NT2/D1 (cell line): Measurements from ENCODE around the gene DEPDC4.

Experiments
- DNase-seq: peaks from one replicate; pipeline ENCODE4 v3.0.0-alpha.2; 2011; ENCODE audit warnings: low read depth, low spot score
- H3K27me3 ChIP-seq: 2 replicates; pipeline ENCODE4 v1.6.0; 2011; ENCODE audit warnings: mild to moderate bottlenecking; ENCODE audit not compliant: insufficient read length, insufficient read depth
- H3K36me3 ChIP-seq: 2 replicates; pipeline ENCODE4 v1.6.1; 2011; ENCODE audit warnings: mild to moderate bottlenecking, low read length, mixed read lengths; ENCODE audit not compliant: insufficient read depth, insufficient read length
- H3K4me1 ChIP-seq: 2 replicates; pipeline ENCODE4 v1.5.1; 2011; ENCODE audit not compliant: insufficient read depth, insufficient read length
- H3K4me3 ChIP-seq: 2 replicates; pipeline ENCODE4 v1.5.1; 2011; ENCODE audit warnings: low read depth; ENCODE audit not compliant: insufficient read length
- H3K9ac ChIP-seq: 2 replicates; pipeline ENCODE4 v1.6.0; 2011; ENCODE audit warnings: low read depth; ENCODE audit not compliant: insufficient read length
- H3K9me3 ChIP-seq: 2 replicates; pipeline ENCODE4 v1.5.1; 2011; ENCODE audit warnings: mild to moderate bottlenecking, low read length; ENCODE audit not compliant: insufficient read depth
- SUZ12 ChIP-seq: IDR thresholded peaks from 2 replicates; pipeline ENCODE4 v1.6.1; 2011; ENCODE audit not compliant: insufficient read length, insufficient read depth; ENCODE audit errors: extremely low read depth
- YY1 ChIP-seq: IDR thresholded peaks from 2 replicates; pipeline ENCODE4 v1.6.1; 2011; ENCODE audit not compliant: insufficient read length, insufficient read depth
- ZNF274 ChIP-seq: IDR thresholded peaks from 2 replicates; pipeline ENCODE4 v1.6.1; 2011; ENCODE audit warnings: mild to moderate bottlenecking, low read depth, low read length

DEPDC4 gene

GRCh38 chr12:100258127-100258526 lies 8.8 kb downstream of the DEPDC4 start:
- Histone ChIP-seq H3K4me1 (no peaks in the 10 kb centered on the region), H3K27me3 (no peaks in the 10 kb centered on the region), H3K9me3 (no peaks in the 10 kb centered on the region), H3K4me3 (no peak overlapping the region), H3K9ac (no peak overlapping the region), H3K36me3 (peaks cover 10% of the 10 kb centered on the region)
- TF ChIP-seq SUZ12 (no peak), YY1 (no peak), ZNF274 (no peak)
- no peak for DNase-seq

DNA sequence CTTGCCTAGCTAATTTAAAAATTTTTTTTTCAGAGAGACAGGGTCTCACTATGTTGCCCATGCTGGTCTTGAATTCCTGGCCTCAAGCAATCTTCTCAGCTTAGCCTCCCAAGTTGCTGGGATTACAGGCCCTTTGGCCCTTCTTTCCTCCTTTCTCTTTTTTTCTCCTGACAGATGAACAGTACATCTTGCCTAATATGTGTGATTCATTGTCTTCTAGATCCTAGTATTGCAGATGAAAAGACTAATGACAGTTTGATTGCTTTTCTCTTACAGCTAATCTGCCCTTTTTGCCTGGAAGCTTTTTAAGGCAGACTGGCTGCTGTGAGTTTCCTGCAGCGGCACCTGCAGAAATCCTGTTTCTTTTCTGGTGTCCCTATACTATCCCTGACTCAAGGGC lies 12.0 kb downstream of the DEPDC4 start:
- Histone ChIP-seq H3K4me3 (no peak overlapping the region), H3K4me1 (no peaks in the 10 kb centered on the region), H3K9ac (no peak overlapping the region), H3K9me3 (no peaks in the 10 kb centered on the region), H3K36me3 (peaks cover 3% of the 10 kb centered on the region), H3K27me3 (no peaks in the 10 kb centered on the region)
- no peak for DNase-seq
- no peak for TF ChIP-seq SUZ12
- no peak for TF ChIP-seq YY1
- no peak for TF ChIP-seq ZNF274

DNA sequence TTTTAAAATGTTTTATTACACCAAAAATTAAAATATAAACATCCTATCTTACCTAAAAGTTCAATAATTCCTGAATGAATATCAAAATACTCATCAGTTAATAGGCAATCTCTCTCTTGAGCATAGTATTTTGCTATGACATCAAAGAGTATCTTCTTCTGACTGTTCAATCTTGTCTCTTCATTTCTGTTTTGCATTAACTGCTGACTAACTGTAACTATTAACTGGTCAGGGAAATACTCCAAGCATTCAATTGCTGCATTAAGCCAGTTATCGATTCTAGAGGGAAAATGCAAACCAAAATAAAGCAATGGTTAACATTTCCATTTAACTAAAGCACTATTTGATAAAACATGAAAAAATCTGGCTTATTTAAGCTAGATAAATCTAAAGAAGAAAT lies 13.4 kb downstream of the DEPDC4 start:
- no peak for TF ChIP-seq ZNF274
- TF ChIP-seq SUZ12, result no peak
- DNase-seq, result no peak
- Histone ChIP-seq H3K4me3 (no peak overlapping the region), H3K27me3 (no peaks in the 10 kb centered on the region), H3K36me3 (peaks cover 3% of the 10 kb centered on the region), H3K9me3 (no peaks in the 10 kb centered on the region), H3K4me1 (no peaks in the 10 kb centered on the region), H3K9ac (no peak overlapping the region)

DNA sequence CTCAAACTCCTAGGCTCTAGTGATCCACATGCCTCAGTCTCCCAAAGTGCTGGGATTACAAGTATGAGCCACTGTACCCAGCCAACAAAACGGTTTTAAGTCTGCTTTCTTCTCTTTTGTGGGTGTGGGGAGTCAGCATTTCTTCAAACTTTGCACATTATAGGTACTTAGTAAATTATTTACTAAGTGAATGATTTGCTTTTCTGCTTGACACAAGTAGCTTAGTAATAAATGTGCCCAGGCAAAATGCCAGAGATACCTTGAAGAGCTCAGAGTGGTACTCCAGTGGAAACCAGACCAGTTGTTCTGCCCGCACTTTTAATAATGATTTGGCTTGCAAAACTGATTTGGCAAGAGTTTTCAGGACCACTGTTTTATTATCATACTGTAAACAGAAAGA lies 15.0 kb downstream of the DEPDC4 start:
- H3K36me3 ChIP-seq, result peaks cover 3% of the 10 kb centered on the region
- no peaks in the 10 kb centered on the region for H3K9me3 ChIP-seq
- TF ChIP-seq SUZ12 (no peak), ZNF274 (no peak), YY1 (no peak)
- no peak for DNase-seq
- H3K4me1 ChIP-seq, result no peaks in the 10 kb centered on the region
- H3K9ac ChIP-seq, result no peak overlapping the region
- no peak overlapping the region for H3K4me3 ChIP-seq
- H3K27me3 ChIP-seq, result no peaks in the 10 kb centered on the region

GRCh38 chr12:100249941-100250340 lies 16.9 kb downstream of the DEPDC4 start:
- DNase-seq, result no peak
- no peak overlapping the region for H3K9ac ChIP-seq
- H3K27me3 ChIP-seq, result no peaks in the 10 kb centered on the region
- H3K9me3 ChIP-seq, result no peaks in the 10 kb centered on the region
- no peak overlapping the region for H3K4me3 ChIP-seq
- H3K4me1 ChIP-seq, result no peaks in the 10 kb centered on the region
- H3K36me3 ChIP-seq, result no peaks in the 10 kb centered on the region
- TF ChIP-seq SUZ12, result no peak
- TF ChIP-seq ZNF274, result no peak
- TF ChIP-seq YY1, result no peak

DNA sequence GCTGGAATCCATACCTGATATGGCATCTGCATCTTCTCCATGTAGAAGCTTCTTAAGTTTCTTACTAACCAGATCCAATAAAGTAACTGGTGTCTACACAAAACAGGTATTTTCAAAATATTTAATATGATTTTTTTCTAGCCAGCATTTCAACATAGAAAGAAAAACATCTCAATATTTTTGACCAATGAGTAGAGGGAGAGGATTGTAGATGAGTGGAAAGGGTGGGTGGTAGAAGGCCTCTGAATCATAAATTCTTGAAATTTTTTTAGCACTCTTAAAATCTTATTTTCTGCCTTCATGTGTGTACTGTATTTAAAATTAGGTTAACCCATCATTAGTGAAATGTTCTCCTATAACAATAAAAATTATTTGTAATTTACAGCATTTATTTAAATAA lies 18.0 kb downstream of the DEPDC4 start:
- no peak for TF ChIP-seq SUZ12
- TF ChIP-seq ZNF274, result no peak
- no peak for TF ChIP-seq YY1
- Histone ChIP-seq H3K36me3 (no peaks in the 10 kb centered on the region), H3K9ac (no peak overlapping the region), H3K4me3 (no peak overlapping the region), H3K9me3 (no peaks in the 10 kb centered on the region), H3K4me1 (no peaks in the 10 kb centered on the region), H3K27me3 (no peaks in the 10 kb centered on the region)
- DNase-seq, result no peak

DNA sequence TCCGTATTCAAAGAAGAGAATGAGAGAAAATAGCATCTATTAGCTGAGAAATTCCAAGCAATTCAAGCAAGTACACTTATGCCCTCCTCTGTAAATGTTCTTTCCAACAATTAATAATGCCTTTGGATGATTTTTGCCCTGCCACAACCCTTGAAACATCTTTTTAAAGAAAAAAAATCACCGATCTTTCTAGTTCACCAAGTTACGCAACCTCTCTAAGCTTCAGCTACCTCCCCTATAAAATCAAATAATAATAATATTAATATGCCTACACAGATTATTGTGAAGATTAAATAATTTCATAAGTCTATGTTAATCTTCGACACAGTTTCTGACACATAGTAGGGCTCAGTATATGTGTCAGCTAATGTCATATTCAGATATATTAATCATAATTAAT lies 19.1 kb downstream of the DEPDC4 start:
- DNase-seq, result no peak
- H3K9me3 ChIP-seq, result no peaks in the 10 kb centered on the region
- no peak for TF ChIP-seq ZNF274
- no peak for TF ChIP-seq SUZ12
- TF ChIP-seq YY1, result no peak

GRCh38 chr12:100243137-100243536 lies 23.7 kb downstream of the DEPDC4 start:
- DNase-seq, result no peak
- TF ChIP-seq ZNF274 (no peak), SUZ12 (no peak), YY1 (no peak)
- Histone ChIP-seq H3K4me1 (no peaks in the 10 kb centered on the region), H3K9me3 (no peaks in the 10 kb centered on the region), H3K36me3 (no peaks in the 10 kb centered on the region), H3K4me3 (no peak overlapping the region), H3K27me3 (no peaks in the 10 kb centered on the region), H3K9ac (no peak overlapping the region)

More for the DNA sequence above, 19.1 kb downstream of the DEPDC4 start:
- Histone ChIP-seq H3K9ac (no peak overlapping the region), H3K4me3 (no peak overlapping the region), H3K4me1 (no peaks in the 10 kb centered on the region), H3K36me3 (no peaks in the 10 kb centered on the region), H3K27me3 (no peaks in the 10 kb centered on the region)
